ENCODE data around the gene BCAS3. TPM values are rescaled to one million over a fixed set of nuclear protein-coding genes. Genes with fewer than 3 reads are reported as not detected.

Gene BCAS3
- total RNA-seq, 1 donor from 2014 or later = 35.7 TPM

- peak; percentile 95 for DNase-seq (ENCODE audit: extremely low spot score, unreplicated experiment)
- Mint-ChIP-seq H3K27ac (ENCODE audit: unreplicated experiment) (peak overlapping the region; percentile 34), H3K36me3 (ENCODE audit: unreplicated experiment) (no peaks in the 10 kb centered on the region), H3K9me3 (ENCODE audit: unreplicated experiment) (no peaks in the 10 kb centered on the region), H3K27me3 (ENCODE audit: unreplicated experiment) (peaks cover 20% of the 10 kb centered on the region), H3K4me1 (ENCODE audit: unreplicated experiment) (peaks cover 21% of the 10 kb centered on the region), H3K4me3 (ENCODE audit: unreplicated experiment) (peak overlapping the region; percentile 22)
- TF ChIP-seq CTCF (IDR thresholded peaks at IDR 0.05) = peak; percentile 98
Observed at GRCh38 chr17:61416540-61417363, 739.1 kb downstream of the BCAS3 start.

- peak; percentile 2 for DNase-seq (ENCODE audit: extremely low spot score, unreplicated experiment)
- peaks cover 35% of the 10 kb centered on the region for H3K27me3 Mint-ChIP-seq (ENCODE audit: unreplicated experiment)
- H3K27ac Mint-ChIP-seq (ENCODE audit: unreplicated experiment) = no peak overlapping the region
Observed at GRCh38 chr17:61418449-61418848, 740.8 kb downstream of the BCAS3 start.

GRCh38 chr17:61419496-61420046 lies 741.9 kb downstream of the BCAS3 start:
- Mint-ChIP-seq H3K27ac (ENCODE audit: unreplicated experiment) (no peak overlapping the region), H3K36me3 (ENCODE audit: unreplicated experiment) (no peaks in the 10 kb centered on the region), H3K9me3 (ENCODE audit: unreplicated experiment) (no peaks in the 10 kb centered on the region), H3K4me1 (ENCODE audit: unreplicated experiment) (peaks cover 13% of the 10 kb centered on the region), H3K4me3 (ENCODE audit: unreplicated experiment) (no peak overlapping the region), H3K27me3 (ENCODE audit: unreplicated experiment) (peaks cover 35% of the 10 kb centered on the region)
- TF ChIP-seq CTCF (IDR thresholded peaks at IDR 0.05) = no peak
- DNase-seq (ENCODE audit: extremely low spot score, unreplicated experiment) = peak; percentile 57

More at GRCh38 chr17:61418449-61418848, 740.8 kb downstream of the BCAS3 start:
- Mint-ChIP-seq H3K4me1 (ENCODE audit: unreplicated experiment) (peaks cover 16% of the 10 kb centered on the region), H3K4me3 (ENCODE audit: unreplicated experiment) (no peak overlapping the region), H3K36me3 (ENCODE audit: unreplicated experiment) (no peaks in the 10 kb centered on the region), H3K9me3 (ENCODE audit: unreplicated experiment) (no peaks in the 10 kb centered on the region)
- no peak for TF ChIP-seq CTCF (IDR thresholded peaks at IDR 0.05)

- no peak overlapping the region for H3K4me3 Mint-ChIP-seq (ENCODE audit: unreplicated experiment)
- no peaks in the 10 kb centered on the region for H3K9me3 Mint-ChIP-seq (ENCODE audit: unreplicated experiment)
- DNase-seq (ENCODE audit: extremely low spot score, unreplicated experiment) = peak; percentile 51
- no peak overlapping the region for H3K27ac Mint-ChIP-seq (ENCODE audit: unreplicated experiment)
- peaks cover 13% of the 10 kb centered on the region for H3K4me1 Mint-ChIP-seq (ENCODE audit: unreplicated experiment)
- H3K27me3 Mint-ChIP-seq (ENCODE audit: unreplicated experiment) = peaks cover 35% of the 10 kb centered on the region
- TF ChIP-seq CTCF (IDR thresholded peaks at IDR 0.05) = no peak
- no peaks in the 10 kb centered on the region for H3K36me3 Mint-ChIP-seq (ENCODE audit: unreplicated experiment)
Observed at GRCh38 chr17:61420052-61420451, 742.4 kb downstream of the BCAS3 start.

- H3K4me3 Mint-ChIP-seq (ENCODE audit: unreplicated experiment) = no peak overlapping the region
- H3K27me3 Mint-ChIP-seq (ENCODE audit: unreplicated experiment) = peaks cover 35% of the 10 kb centered on the region
- no peaks in the 10 kb centered on the region for H3K36me3 Mint-ChIP-seq (ENCODE audit: unreplicated experiment)
- peak; percentile 30 for DNase-seq (ENCODE audit: extremely low spot score, unreplicated experiment)
- TF ChIP-seq CTCF (IDR thresholded peaks at IDR 0.05) = no peak
- H3K27ac Mint-ChIP-seq (ENCODE audit: unreplicated experiment) = no peak overlapping the region
- no peaks in the 10 kb centered on the region for H3K9me3 Mint-ChIP-seq (ENCODE audit: unreplicated experiment)
- peaks cover 11% of the 10 kb centered on the region for H3K4me1 Mint-ChIP-seq (ENCODE audit: unreplicated experiment)
Observed at GRCh38 chr17:61420745-61421398, 743.2 kb downstream of the BCAS3 start.
